ENCODE data around the gene FAM13B. TPM values are rescaled to one million over a fixed set of nuclear protein-coding genes. Genes with fewer than 3 reads are reported as not detected.

The FAM13B gene
- total and polyA plus RNA-seq, 9 of the 15 experiments (the other 6 are each of a cell fraction or from before 2014, with no cell fraction given) = 2.3 to 21.6 (median 14.1) TPM

DNA sequence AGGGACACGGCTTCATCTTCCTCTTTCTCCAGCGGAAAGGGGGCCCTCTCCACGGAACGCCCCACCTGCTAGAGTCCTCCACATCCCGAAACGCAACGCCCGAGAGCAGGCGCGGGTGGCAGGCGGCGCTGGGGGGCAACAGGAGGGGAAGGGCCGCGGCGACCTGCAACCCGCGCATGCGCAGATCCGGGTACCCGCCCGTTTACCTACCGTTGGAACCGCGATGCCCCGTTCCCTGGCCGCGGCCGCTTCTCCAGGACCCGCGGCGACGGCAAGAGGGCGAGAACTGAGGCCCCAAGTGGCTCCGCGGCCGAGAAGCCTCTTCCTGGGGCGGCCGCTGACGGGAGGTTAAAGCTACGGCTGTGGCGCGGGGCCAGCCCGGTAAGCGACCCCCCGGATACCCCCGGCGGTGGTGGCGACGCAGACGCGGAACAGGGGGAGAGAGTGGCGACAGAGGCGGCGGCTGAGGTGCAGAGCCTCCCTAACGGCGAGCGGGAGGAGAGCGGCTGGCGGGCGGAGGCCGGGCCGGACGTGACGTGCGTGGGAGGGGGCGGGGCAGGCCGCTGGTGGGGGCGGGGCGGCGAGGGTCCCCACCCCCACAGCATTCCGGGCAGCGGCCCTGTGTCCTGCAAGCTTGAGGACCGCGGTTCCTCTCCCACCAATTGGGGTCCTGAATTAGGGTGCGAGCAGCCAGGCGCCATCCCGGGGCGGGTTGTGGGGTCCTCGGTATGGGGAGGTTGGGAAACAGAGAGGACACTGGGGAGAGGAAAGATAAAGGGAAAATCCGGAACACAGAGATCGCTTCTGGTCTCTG, at the start of gene FAM13B (continued):
- TF ChIP-seq MCM3 (IDR thresholded peaks at IDR 0.05) = no peak
- TF ChIP-seq TCF7L2 (IDR thresholded peaks at IDR 0.05; ENCODE audit: low read depth, low read length) = no peak
- no peak for TF ChIP-seq OTX1 (CRISPR knock-in tag; IDR thresholded peaks at IDR 0.05)
- no peak for TF ChIP-seq HNRNPUL1 (IDR thresholded peaks at IDR 0.05; ENCODE audit: low read length)
- no peak for TF ChIP-seq MTF1 (CRISPR knock-in tag; IDR thresholded peaks at IDR 0.05; ENCODE audit: borderline replicate concordance)
- no peak for TF ChIP-seq HMG20B (CRISPR knock-in tag; IDR thresholded peaks at IDR 0.05)
- peak; percentile 9; the same call in 1 of the 2 replicates for TF ChIP-seq ZEB2 (IDR thresholded peaks at IDR 0.05)
- TF ChIP-seq HDGF (IDR thresholded peaks at IDR 0.05) = no peak
- TF ChIP-seq TAF9B (IDR thresholded peaks at IDR 0.05; ENCODE audit: partially characterized antibody) = peak; percentile 66
- TF ChIP-seq ID3 (CRISPR knock-in tag; IDR thresholded peaks at IDR 0.05) = no peak
- TF ChIP-seq ID3 (tag; IDR thresholded peaks at IDR 0.05) = no peak
- TF ChIP-seq DNMT1 (IDR thresholded peaks at IDR 0.05) = no peak
- no peak for TF ChIP-seq SMARCB1 (IDR thresholded peaks at IDR 0.05; ENCODE audit: insufficient read length, low read depth)
- TF ChIP-seq, protein P1, sequence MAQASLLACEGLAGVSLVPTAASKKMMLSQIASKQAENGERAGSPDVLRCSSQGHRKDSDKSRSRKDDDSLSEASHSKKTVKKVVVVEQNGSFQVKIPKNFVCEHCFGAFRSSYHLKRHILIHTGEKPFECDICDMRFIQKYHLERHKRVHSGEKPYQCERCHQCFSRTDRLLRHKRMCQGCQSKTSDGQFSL (CRISPR knock-in tag; IDR thresholded peaks at IDR 0.05) = 0 out of 2 replicates have a peak, but pooled peaks have one; percentile 34
- TF ChIP-seq, protein P1 (tag; IDR thresholded peaks at IDR 0.05) = no peak
- 0 out of 4 replicates have a peak, but pooled peaks of 1 of the 2 experiments have one; percentile 80 for TF ChIP-seq KDM4B (IDR thresholded peaks at IDR 0.05; ENCODE audit: borderline replicate concordance in 2 of 2, low read depth in 1 of 2)
- TF ChIP-seq FOXP1 (CRISPR knock-in tag; IDR thresholded peaks at IDR 0.05) = no peak
- no peak for TF ChIP-seq STAT5A (IDR thresholded peaks at IDR 0.05; ENCODE audit: borderline replicate concordance, low read length)
- TF ChIP-seq, protein P2, sequence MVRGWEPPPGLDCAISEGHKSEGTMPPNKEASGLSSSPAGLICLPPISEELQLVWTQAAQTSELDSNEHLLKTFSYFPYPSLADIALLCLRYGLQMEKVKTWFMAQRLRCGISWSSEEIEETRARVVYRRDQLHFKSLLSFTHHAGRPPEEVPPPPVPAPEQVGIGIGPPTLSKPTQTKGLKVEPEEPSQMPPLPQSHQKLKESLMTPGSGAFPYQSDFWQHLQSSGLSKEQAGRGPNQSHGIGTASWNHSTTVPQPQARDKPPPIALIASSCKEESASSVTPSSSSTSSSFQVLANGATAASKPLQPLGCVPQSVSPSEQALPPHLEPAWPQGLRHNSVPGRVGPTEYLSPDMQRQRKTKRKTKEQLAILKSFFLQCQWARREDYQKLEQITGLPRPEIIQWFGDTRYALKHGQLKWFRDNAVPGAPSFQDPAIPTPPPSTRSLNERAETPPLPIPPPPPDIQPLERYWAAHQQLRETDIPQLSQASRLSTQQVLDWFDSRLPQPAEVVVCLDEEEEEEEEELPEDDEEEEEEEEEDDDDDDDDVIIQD (CRISPR knock-in tag; IDR thresholded peaks at IDR 0.05) = no peak
- no peak for TF ChIP-seq GABPB2 (CRISPR knock-in tag; conservative IDR thresholded peaks at IDR 0.05)
- TF ChIP-seq FOSL1 (tag; conservative IDR thresholded peaks at IDR 0.05) = 0 out of 2 replicates have a peak, but pooled peaks have one; percentile 34
- no peak for TF ChIP-seq ZNF324 (CRISPR knock-in tag; IDR thresholded peaks at IDR 0.05)
- TF ChIP-seq, protein P3, sequence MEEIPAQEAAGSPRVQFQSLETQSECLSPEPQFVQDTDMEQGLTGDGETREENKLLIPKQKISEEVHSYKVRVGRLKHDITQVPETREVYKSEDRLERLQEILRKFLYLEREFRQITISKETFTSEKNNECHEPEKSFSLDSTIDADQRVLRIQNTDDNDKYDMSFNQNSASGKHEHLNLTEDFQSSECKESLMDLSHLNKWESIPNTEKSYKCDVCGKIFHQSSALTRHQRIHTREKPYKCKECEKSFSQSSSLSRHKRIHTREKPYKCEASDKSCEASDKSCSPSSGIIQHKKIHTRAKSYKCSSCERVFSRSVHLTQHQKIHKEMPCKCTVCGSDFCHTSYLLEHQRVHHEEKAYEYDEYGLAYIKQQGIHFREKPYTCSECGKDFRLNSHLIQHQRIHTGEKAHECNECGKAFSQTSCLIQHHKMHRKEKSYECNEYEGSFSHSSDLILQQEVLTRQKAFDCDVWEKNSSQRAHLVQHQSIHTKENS (CRISPR knock-in tag; IDR thresholded peaks at IDR 0.05) = no peak
- TF ChIP-seq TRIM24 (IDR thresholded peaks at IDR 0.05) = 0 out of 4 replicates have a peak, but pooled peaks of 1 of the 2 experiments have one; percentile 7
- no peak for TF ChIP-seq HNRNPLL (IDR thresholded peaks at IDR 0.05; ENCODE audit: low read depth, low read length, poor library complexity, severe bottlenecking)
- TF ChIP-seq HDAC3 (IDR thresholded peaks at IDR 0.05; ENCODE audit: borderline replicate concordance, partially characterized antibody) = no peak
- TF ChIP-seq RBM34 (IDR thresholded peaks at IDR 0.05; ENCODE audit: borderline replicate concordance, insufficient read depth, low read length) = 0 out of 2 replicates have a peak, but pooled peaks have one; percentile 34
